NCI-H2227 (cell line): ENCODE results near the gene TBC1D7.

Experiments used
- DNase-seq: peaks from one replicate; lab custom pipeline; 2025; ENCODE audit not compliant: unreplicated experiment; lab: John Stamatoyannopoulos, UW

TBC1D7 gene

GRCh38 chr6:13273931-13274706, 54.2 kb downstream of the TBC1D7 start:
- no peak for DNase-seq

DNA sequence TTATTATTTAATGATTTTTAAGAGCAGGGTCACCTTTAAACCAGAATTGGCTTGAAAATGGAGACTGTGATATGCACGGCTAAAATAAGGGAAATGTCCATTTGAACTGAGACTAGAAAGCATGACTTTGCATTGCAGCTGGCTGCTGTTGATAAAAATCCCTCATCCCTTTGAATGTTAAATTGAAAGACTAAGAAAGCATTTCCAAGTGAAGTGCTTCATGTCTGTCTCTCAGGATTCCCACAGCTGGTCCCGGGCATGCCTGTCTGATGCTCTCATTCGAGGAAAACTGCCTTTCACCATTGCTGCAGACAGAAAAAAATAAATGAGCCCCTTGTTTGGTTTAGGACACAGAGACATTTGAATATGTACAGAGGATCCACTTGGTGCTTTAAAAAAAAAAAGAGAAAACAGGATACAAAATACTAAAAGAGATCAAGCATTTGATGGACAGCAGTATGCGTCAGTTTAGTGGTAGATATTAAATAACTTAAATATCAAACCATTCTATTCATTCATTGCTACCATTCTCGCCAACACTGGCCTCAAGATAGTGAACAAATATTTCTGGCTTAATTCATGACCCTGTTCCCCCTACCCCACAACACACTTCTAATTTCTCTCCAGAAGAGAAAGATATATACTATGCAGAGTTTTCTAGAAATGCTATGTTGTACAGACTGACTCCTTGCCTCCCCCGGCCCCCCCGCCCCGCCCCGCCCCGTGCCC, 55.0 kb downstream of the TBC1D7 start:
- no peak for DNase-seq

- no peak for DNase-seq
Measured at GRCh38 chr6:13272131-13273046, 55.9 kb downstream of the TBC1D7 start.

DNA sequence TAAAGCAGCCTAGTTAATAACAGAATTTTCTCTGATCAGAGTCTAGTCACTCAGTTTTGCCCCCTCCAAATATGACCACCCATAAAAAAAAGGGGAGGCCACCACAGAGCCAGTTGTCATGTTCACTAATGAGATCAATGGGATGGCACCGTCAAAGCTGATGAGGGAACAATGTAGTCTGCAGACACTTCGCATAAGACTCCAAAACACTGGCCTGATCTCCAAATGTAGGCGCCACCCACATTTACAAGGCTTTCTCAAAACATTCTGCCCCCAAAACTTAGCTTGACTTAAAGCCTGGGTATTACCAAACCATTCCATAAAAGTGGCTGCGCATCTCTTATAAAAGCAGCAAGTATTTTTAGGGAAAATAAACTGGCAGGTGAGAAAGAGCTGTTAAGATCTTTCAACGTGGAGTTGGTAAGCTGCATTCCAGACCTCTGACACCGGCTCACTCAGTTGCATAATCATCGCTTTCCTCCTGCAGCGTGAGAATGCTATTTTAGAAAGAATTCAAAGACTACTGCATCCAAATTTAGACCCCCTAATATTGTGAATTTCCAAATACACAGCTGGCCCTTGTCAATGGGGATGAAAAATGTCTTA, 59.3 kb downstream of the TBC1D7 start:
- DNase-seq, result no peak

GRCh38 chr6:13267142-13267651, 61.1 kb downstream of the TBC1D7 start:
- DNase-seq, result no peak

- no peak for DNase-seq
Measured at GRCh38 chr6:13263669-13264068, 64.7 kb downstream of the TBC1D7 start.

DNA sequence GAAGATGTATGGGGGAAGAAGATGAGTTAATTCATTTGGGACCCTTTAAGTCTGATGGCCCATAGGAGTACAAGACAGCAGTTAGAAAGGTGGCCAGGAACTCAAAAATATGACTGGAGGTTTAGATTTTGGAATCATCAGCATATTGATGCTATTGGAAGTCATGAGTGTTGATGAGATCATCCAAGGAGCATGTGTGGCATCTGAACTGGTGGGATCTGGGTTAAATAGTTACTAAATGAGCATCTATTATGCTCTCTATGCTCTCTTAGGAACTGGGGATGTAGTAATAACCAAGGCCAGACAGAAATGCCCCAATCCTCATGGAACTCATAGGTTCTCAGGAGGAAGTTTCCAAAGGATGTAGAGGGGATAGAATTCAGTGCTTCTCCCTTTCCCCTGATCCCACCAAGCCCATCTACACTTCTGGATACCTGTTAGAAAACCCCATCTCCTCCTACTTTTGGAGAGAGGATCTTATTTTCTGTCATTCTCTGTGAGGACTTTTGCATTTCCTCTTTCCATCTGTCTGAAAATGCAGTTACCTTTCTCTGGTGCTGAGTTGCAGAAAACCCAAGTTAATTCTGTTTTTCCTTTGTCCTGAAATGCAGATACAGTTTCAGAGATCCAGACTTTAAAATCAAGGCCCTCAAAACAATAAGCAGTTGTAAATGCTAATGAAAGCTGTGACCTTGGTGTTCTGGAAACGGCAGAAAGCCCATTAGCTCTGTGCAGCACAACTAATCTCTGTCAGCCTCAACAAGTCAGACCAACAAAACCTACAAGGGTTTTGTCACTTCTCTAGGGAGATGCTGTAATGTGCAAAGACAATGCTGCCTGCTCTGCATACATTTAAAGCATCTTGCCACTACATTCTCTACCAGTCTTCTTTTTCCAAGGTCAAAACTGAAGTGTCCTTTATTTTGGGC, 65.8 kb downstream of the TBC1D7 start:
- no peak for DNase-seq

GRCh38 chr6:13261464-13261994, 66.8 kb downstream of the TBC1D7 start:
- DNase-seq, result no peak

GRCh38 chr6:13260831-13261230, 67.5 kb downstream of the TBC1D7 start:
- no peak for DNase-seq

- DNase-seq, result no peak
Measured at GRCh38 chr6:13260101-13260598, 68.2 kb downstream of the TBC1D7 start.

GRCh38 chr6:13259393-13259792, 68.9 kb downstream of the TBC1D7 start:
- no peak for DNase-seq

DNA sequence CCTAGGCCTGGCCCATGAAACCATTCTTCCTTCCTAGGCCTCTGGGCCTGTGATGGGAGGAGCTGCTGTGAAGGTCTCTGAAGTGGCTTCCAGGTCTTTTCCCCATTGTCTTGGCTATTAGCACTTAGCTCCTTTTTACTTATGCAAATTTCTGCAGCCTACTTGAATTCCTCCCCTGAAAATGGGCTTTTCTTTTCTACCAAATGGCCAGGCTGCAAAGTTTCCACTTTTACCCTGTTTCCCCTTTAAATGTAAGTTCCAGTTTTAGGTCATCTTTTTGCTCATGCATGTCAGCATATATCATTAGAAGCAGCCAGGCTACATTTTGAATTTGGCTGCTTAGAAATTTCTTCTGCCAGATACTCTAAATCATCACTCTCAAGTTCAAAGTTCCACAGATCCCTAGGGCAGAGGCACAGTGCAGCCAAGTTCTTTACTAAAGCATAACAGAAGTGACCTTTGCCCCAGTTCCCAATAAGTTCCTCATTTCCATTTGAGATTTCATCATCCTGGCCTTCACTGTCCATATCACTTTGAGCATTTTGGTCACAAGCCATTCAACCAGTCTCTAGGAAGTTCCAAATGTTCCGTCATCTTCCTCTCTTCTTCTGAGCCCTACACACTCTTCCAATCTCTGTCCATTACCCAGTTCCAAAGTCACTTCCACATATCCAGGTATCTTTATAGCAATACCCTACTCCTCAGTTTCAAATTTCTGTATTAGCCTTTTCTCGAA, 71.9 kb downstream of the TBC1D7 start:
- no peak for DNase-seq
